ENCODE data around the gene SLC5A3. TPM values are rescaled to one million over a fixed set of nuclear protein-coding genes. Genes with fewer than 3 reads are reported as not detected.

The SLC5A3 gene
- total and polyA plus RNA-seq, 2 of the 8 experiments (the other 6 are each of a cell fraction or from before 2014, with no cell fraction given) = 4.0 to 19.4 TPM

- TF ChIP-seq CHD7 (IDR thresholded peaks at IDR 0.05; ENCODE audit: insufficient replicate concordance, low read length) (no peak), BCL11A (IDR thresholded peaks at IDR 0.05; ENCODE audit: low read depth in 2 of 2, low read length in 2 of 2) (no peak)
Measured at GRCh38 chr21:34086887-34087306, 13.5 kb downstream of the SLC5A3 start (continued).
